ENCODE data around the gene RUNDC3A.

DNA sequence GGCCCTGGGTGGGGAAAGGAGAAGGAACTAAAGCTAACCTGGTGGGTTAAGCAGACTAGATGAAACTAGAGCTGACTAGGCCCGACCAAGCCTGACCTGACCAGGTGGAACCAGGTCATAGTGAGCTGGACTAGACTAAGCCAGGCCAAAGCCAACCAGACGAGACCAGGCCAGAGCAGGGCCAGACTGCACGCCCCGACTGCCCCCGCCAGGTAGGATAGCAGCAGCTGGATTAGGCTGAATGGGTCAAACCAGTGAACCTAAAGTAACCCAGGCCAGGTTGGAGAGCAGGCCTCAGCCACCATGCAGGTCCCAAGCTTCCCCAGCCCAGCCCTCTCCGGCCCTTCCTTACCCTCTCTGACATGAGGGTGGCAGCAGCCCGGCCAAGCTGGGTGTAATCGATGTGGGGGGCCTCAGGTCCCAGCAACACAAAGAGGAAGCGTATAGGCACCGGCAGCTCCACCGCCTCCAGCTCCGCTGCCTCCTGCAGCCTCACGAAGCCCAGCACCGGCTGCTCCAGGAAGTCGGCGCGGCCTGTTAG is 49.5 kb upstream of the RUNDC3A start:
- TF ChIP-seq CTCF (IDR thresholded peaks at IDR 0.05; ENCODE audit: low read depth, low read length), result no peak
- TF ChIP-seq EZH2phosphoT487 (IDR thresholded peaks at IDR 0.05; ENCODE audit: low read depth), result no peak

All from OCI-LY3 (cell line).